GM18526 (cell line): Measurements from ENCODE around the gene CLINT1.

Source experiments
- POLR2A ChIP-seq: IDR thresholded peaks from 3 replicates; pipeline ENCODE4 v1.6.1; 2011; ENCODE audit not compliant: insufficient read length; ENCODE audit errors: extremely low read depth

The CLINT1 gene

DNA sequence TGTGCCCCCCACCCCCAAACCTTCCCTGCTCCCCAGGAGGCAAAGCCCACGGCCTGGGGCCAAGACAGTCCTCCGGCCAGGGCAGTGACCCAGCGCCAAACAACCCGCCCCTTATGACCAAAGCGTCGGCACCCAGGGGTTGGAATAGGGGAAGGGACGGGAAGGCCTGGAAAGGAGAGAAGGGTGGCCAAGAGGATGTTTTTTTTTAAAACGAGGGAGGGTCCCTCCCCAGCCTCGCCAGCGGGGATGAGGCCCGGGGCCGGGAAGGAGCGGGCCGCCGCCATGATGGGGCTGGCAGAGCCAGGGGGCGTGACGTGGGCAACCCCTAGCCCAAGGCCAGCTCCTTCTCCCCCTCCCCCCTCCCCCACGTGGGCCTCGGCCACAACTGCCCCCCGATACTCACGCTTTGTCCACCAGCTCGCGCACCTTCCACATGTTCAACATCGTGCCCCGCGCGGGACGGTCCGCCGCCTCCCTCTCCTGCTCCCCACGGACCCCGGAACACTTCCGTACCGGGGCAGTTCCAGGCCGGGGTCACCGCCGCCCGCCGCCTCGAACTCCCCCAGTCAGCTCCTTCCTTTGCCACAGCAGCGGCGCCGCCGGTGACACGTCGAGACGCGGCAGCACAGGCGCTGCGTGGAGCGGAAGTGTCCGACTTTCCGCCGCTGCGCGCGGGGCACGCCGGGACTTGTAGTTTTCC, at the start of gene CLINT1:
Gene CLINT1 (minus strand): TSS at position 619 of the 700 bp plus-strand sequence. CDS start 175 bp downstream, at position 444.
- peak; percentile 64 for TF ChIP-seq POLR2A

GRCh38 chr5:157908459-157908858, 49.5 kb upstream of the CLINT1 start:
- TF ChIP-seq POLR2A: no peak

DNA sequence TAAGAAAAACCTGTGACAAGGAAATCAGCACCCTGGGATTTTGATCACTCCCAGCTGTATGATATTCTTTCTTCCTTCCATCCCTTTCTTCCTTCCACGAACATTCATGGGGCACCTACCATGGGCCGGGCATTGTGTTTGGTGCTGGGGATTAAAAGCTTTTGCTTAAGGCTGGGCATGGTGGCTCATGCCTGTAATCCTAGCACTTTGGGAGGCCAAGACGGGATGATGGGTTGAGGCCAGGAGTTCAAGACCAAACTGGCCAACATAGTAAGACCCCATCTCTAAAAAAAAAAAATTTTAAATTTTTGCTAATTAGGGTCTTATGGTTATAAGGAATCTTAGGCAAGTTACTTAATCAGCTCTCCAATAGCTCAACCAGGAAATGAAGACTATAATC, 48.5 kb upstream of the CLINT1 start:
- no peak for TF ChIP-seq POLR2A

DNA sequence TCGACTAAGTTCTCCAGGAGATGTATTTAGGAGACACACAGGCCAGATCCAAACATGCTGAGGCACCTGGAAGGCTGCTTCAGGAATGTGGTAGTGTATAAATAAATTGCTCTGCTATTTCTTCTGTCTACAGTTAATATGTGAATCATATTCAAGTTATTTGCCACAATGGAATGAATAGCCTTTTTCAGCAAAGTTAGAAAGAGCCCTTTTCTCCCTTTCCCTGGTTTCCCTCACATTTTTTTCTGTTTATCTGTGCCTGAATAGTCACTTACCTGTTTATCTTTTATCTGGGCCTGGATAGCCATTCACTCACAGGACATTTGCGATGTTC, 44.1 kb upstream of the CLINT1 start:
- no peak for TF ChIP-seq POLR2A

- no peak for TF ChIP-seq POLR2A
These were observed 43.6 kb upstream of the CLINT1 start for GRCh38 chr5:157902449-157903116.

DNA sequence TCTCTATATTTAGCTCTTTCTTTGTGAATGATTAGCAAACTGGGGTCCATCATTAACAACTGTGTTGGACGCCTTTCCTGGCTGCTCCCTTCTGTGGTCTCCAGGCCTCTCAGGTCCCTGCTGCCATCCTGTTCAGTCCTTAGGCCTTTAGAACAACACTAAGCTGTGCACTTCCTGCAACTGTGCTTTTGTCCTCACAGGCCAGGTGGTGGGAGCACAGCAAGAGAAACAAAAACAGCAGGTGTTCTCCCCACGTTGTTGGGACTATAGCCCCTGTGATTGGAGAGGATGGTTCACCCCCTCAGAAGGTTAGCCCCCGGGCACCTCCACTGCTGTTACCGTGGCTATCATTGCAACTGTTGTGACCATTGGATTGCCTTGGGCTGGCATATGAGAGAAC, 41.7 kb upstream of the CLINT1 start:
- no peak for TF ChIP-seq POLR2A

GRCh38 chr5:157893611-157894010, 34.7 kb upstream of the CLINT1 start:
- TF ChIP-seq POLR2A: no peak

- TF ChIP-seq POLR2A: no peak
These were observed 34.0 kb upstream of the CLINT1 start for GRCh38 chr5:157892974-157893373.

- no peak for TF ChIP-seq POLR2A
These were observed 32.1 kb upstream of the CLINT1 start for GRCh38 chr5:157890836-157891597.

- TF ChIP-seq POLR2A: no peak
These were observed 30.0 kb upstream of the CLINT1 start for GRCh38 chr5:157888814-157889532.

- no peak for TF ChIP-seq POLR2A
These were observed 27.9 kb upstream of the CLINT1 start for GRCh38 chr5:157886796-157887380.

- TF ChIP-seq POLR2A: no peak
These were observed 18.9 kb upstream of the CLINT1 start for GRCh38 chr5:157877821-157878220.

GRCh38 chr5:157874861-157875260, 15.9 kb upstream of the CLINT1 start:
- TF ChIP-seq POLR2A: no peak

GRCh38 chr5:157870837-157871834, 12.2 kb upstream of the CLINT1 start:
- no peak for TF ChIP-seq POLR2A
